Measurements from ENCODE around the gene CSNK1A1. TPM values are rescaled to one million over a fixed set of nuclear protein-coding genes. Genes with fewer than 3 reads are reported as not detected.

Gene CSNK1A1
- total RNA-seq, 4 donors from 2014 or later, result 264 to 414 (median 344) TPM

- 0 to 3% methylated on average over 7 of the region's 7 CpGs for WGBS, 2 donors (ENCODE audit: low coverage in 1 of 2)
- TF ChIP-seq POLR2AphosphoS5 (IDR thresholded peaks at IDR 0.05) (peak; percentile 76), POLR2A (IDR thresholded peaks at IDR 0.05) (no peak), EP300 (IDR thresholded peaks at IDR 0.05) (peak; percentile 48)
- H3K27me3 ChIP-seq, result no peaks in the 10 kb centered on the region
- peaks cover 0 to 13% of the 10 kb centered on the region in 2 donors for H3K36me3 ChIP-seq
- H3K9me3 ChIP-seq, result no peaks in the 10 kb centered on the region
- H3K27ac ChIP-seq, result peak overlapping the region; percentile 82 to 95 (median 92)
- H3K4me1 ChIP-seq, result peaks cover 21 to 78% (median 30%) of the 10 kb centered on the region in 3 donors
- H3K4me3 ChIP-seq, result no peak overlapping the region
- ATAC-seq, result peak; percentile 3
These were observed 61.6 kb downstream of the CSNK1A1 start for GRCh38 chr5:149489605-149490037.

- Histone ChIP-seq H3K27ac (peak overlapping the region; percentile 82 to 95 (median 92)), H3K9me3 (no peaks in the 10 kb centered on the region), H3K27me3 (no peaks in the 10 kb centered on the region), H3K36me3 (peaks cover 0 to 7% of the 10 kb centered on the region in 2 donors), H3K4me3 (no peak overlapping the region), H3K4me1 (peaks cover 21 to 79% (median 30%) of the 10 kb centered on the region in 3 donors)
- TF ChIP-seq POLR2A (IDR thresholded peaks at IDR 0.05) (no peak), POLR2AphosphoS5 (IDR thresholded peaks at IDR 0.05) (peak; percentile 56)
- ATAC-seq, result no peak
- 64 to 70% methylated on average over 16 of the region's 19 CpGs for WGBS, 2 donors (ENCODE audit: low coverage in 1 of 2)
These were observed 62.5 kb downstream of the CSNK1A1 start for GRCh38 chr5:149488645-149489306.

DNA sequence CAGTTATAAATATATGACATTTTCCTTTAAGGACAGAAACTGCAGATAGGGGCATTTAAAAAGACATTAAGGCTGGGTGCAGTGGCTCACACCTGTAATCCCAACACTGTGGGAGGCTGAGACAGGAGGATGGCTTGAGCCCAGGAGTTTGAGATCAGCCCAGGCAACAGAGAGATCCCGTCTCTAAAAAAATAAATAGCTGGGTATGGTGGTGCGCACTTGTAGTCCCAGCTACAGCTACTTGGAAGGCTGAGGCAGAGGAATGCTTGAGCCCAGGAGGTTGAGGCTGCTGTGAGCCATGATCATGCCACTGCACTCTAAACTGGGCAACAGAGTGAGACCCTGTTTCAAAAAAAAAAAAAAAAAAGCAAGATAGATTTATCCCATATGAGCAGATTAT lies 63.6 kb downstream of the CSNK1A1 start:
- Histone ChIP-seq H3K9me3 (no peaks in the 10 kb centered on the region), H3K4me3 (no peak overlapping the region), H3K27ac (peak overlapping the region; percentile 82 to 95 (median 92)), H3K27me3 (no peaks in the 10 kb centered on the region), H3K4me1 (peaks cover 21 to 86% (median 38%) of the 10 kb centered on the region in 3 donors), H3K36me3 (peaks cover 0 to 3% of the 10 kb centered on the region in 2 donors)
- no peak for ATAC-seq
- no peak for TF ChIP-seq CTCF (IDR thresholded peaks at IDR 0.05)
- no peak for TF ChIP-seq EP300 (IDR thresholded peaks at IDR 0.05)
- TF ChIP-seq POLR2A (IDR thresholded peaks at IDR 0.05), result no peak
- TF ChIP-seq POLR2AphosphoS5 (IDR thresholded peaks at IDR 0.05), result no peak
- WGBS, 2 donors (ENCODE audit: low coverage in 1 of 2), result 20% methylated on average over 1 to 2 of the region's 2 CpGs

DNA sequence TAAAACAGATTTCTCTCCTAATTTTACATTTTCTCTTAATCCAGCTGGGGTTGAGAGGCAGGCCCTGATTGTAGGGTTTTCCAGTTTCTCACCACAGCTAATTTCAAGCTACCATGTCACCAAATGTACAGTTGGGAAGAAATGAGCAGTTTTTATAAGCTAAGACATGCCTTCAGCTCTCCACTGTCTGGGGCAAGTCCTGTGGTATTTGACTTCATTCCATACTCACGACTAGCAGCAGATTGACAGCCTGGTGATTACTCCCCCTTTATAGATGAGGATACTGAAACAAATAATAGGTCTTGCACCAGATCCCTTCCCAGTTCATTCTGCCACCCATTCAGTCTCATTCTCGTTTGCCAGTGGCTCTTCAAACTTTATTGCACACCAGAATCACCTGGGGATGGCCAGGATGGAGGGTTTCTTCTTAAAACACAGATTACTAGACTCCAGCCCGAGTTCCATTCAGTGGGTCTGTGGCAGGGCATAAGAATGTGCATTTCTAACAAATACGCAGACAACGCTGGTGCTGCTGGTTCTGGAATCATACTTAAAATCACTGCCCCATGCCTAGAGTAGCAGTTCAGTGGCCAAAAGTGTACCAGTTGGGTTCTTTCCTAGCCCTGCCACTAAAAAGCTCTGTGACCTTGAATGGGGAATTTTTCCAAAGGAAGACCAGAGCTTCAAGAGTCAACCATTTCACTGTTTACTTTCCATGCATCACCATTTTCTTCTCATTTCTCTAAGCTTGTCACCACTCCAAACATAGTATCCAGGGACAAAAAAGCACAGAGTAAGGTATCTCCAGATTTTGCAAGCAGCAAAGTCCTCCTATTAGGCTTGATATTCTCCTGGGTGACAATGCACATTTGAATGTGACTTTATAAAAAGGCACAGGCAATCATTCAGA lies 64.3 kb downstream of the CSNK1A1 start:
- Histone ChIP-seq H3K4me3 (no peak overlapping the region), H3K27me3 (no peaks in the 10 kb centered on the region), H3K4me1 (peaks cover 21 to 93% (median 38%) of the 10 kb centered on the region in 3 donors), H3K36me3 (no peaks in the 10 kb centered on the region), H3K27ac (peak overlapping the region; percentile 82 to 95 (median 92)), H3K9me3 (no peaks in the 10 kb centered on the region)
- 46 to 50% methylated on average over 3 to 5 of the region's 5 CpGs for WGBS, 2 donors (ENCODE audit: low coverage in 1 of 2)
- TF ChIP-seq EP300 (IDR thresholded peaks at IDR 0.05) (no peak), POLR2A (IDR thresholded peaks at IDR 0.05) (no peak), POLR2AphosphoS5 (IDR thresholded peaks at IDR 0.05) (no peak), CTCF (IDR thresholded peaks at IDR 0.05) (no peak)
- ATAC-seq, result no peak

- Histone ChIP-seq H3K4me1 (peaks cover 21 to 99% (median 38%) of the 10 kb centered on the region in 3 donors), H3K9me3 (no peaks in the 10 kb centered on the region), H3K27ac (peak overlapping the region; percentile 82 to 95 (median 92)), H3K27me3 (no peaks in the 10 kb centered on the region), H3K36me3 (no peaks in the 10 kb centered on the region), H3K4me3 (no peak overlapping the region)
- 4 to 8% methylated on average over 1 to 2 of the region's 2 CpGs for WGBS, 2 donors (ENCODE audit: low coverage in 1 of 2)
- TF ChIP-seq POLR2AphosphoS5 (IDR thresholded peaks at IDR 0.05) (peak; percentile 99), CTCF (IDR thresholded peaks at IDR 0.05) (no peak), EP300 (IDR thresholded peaks at IDR 0.05) (peak; percentile 72), POLR2A (IDR thresholded peaks at IDR 0.05) (no peak)
- ATAC-seq, result peak; percentile 91
These were observed 65.3 kb downstream of the CSNK1A1 start for GRCh38 chr5:149485655-149486615.

Measured in gastroesophageal sphincter (tissue), 4 donors.